GM12872 (cell line): ENCODE data around the gene ANXA1.

Source experiments
- TF ChIP-seq, protein P1 (sequence below): IDR thresholded peaks from 3 replicates; pipeline ENCODE4 v1.5.1; 2011; ENCODE audit warnings: low read depth, mild to moderate bottlenecking, low read length, moderate library complexity; ENCODE audit not compliant: insufficient read depth

The ANXA1 gene

DNA sequence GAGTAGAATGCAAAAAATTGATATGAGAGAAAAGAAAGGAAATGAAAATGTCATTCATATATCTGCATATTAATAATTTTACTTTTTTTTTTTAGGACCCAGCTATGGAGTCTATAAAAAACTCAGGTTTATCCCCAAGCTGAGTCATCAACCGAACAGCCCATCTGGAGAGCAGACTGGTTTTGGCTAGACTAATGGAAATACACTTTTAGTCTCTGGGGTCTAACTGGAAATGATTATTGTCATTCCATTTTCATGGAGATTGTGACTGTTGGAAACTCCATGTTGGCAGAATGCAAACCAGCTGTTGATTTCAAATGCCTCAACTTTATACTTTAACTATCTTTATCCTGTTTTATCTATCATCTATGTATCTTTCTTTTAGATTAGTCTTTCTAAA is 28.7 kb downstream of the ANXA1 start:
- TF ChIP-seq, protein P1, sequence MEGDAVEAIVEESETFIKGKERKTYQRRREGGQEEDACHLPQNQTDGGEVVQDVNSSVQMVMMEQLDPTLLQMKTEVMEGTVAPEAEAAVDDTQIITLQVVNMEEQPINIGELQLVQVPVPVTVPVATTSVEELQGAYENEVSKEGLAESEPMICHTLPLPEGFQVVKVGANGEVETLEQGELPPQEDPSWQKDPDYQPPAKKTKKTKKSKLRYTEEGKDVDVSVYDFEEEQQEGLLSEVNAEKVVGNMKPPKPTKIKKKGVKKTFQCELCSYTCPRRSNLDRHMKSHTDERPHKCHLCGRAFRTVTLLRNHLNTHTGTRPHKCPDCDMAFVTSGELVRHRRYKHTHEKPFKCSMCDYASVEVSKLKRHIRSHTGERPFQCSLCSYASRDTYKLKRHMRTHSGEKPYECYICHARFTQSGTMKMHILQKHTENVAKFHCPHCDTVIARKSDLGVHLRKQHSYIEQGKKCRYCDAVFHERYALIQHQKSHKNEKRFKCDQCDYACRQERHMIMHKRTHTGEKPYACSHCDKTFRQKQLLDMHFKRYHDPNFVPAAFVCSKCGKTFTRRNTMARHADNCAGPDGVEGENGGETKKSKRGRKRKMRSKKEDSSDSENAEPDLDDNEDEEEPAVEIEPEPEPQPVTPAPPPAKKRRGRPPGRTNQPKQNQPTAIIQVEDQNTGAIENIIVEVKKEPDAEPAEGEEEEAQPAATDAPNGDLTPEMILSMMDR, result no peak

DNA sequence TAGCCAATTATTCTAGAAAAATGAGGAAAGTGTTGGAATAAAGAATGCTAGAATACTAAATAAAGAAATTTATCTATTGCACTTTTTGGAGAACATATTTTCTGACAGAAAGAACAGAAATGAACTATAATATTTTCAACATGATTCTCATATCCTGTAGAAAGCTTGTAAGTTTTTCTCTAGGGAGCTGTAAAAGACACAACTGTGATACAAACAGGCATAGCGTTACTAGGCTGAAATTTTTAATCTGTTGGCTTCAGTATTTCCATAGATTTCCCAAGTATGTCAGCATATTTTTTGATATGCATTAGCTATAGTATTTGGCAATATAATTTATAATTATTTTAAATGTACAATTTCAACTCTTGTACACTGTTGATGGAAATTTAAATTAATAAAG is 31.3 kb downstream of the ANXA1 start:
- TF ChIP-seq, protein P1, result no peak

DNA sequence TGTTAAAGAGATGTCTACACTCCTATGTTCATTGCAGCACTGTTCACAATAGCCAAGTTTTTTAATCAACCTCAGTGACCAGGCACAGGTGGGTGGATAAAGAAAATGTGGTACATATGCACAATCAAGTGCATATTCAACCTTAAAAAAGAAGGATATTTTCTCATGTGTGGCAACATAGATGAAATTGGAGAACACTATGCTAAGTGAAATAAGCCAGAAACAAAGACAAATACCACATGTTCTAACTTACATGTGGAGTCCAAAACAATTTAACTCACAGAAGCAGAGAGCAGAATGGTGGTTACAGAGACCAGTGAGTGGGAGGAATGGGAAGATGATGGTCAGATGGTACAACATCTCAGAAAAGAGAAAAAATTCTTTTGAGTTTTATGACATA is 31.8 kb downstream of the ANXA1 start:
- TF ChIP-seq, protein P1, result no peak

DNA sequence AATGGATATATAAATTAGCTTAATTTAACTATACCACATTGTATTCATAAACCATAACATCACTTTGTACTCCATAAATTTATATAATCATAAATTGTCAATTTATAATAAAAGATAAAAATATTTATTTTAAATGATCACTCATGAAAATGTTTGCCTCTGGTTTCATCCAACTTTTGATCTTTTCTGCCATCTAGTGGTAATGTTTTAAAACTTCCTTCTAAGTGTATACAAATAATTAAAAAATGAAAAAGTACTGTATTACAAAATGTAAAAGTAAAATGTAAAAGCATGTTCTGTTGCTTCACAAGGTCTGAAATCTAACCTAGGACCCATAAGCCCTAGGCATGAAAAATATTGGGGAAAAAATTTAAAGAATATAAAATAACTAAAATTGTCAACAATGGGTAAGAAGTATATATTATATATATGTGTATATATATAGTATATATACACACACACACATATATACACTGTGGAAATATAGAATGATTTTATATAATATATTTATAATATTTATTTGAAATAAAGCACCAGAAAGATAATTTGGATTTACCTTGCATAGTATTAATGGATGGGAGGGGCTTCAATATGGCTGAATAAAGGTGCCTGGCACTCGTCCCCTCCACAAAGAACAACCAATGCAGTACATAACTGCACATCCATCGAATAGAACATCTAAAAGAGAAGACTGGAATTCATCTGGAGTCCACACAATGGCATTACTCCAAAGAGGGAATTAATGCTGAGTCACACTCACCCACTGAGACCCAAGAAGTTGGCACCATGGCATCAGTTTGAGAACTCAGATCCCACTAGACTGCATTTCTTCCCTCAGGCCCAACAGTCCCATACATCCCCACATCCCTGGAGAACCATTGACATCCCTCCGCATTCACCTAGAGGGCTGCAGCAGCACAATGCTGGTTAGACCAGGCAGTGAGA is 32.5 kb downstream of the ANXA1 start:
- TF ChIP-seq, protein P1, result peak; percentile 10; the same call in 1 of the 3 replicates

DNA sequence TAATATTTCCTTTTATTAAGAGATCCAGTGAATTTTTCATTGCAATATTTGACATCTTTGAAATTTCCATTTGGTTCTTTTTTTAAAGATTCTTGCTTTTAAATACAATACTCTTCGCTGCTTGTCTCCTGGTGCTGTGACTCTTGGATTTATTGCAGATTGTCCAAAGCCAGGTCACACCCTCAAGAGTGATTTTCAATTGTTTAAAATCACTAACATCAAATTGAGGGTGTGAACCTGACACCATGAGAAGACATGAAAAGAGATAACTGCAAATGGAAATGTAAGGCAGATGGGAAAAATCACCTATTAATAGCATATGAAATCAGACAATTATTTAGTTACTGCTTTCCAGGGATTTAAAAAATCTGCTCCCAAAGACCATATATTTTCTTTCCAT is 42.6 kb downstream of the ANXA1 start:
- TF ChIP-seq, protein P1, result no peak

DNA sequence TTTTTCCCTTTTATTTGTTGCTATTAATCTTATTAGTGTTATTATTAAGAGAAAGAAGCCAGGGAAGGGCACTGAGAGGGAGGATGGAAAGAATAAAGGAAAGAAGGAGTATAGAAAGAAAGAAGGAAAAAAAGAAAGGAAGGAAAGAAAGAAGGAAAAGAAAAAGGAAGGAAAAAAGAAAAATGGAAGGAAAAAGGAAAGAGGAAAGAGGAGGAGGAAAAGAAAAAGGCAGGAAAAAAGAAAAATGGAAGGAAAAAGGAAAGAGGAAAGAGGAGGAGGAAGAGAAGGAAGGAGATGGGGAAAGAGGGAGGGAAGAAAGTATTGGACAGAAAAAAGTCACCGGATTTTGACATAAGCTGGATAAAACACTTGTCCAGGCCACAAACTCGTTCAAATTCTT is 47.8 kb downstream of the ANXA1 start:
- TF ChIP-seq, protein P1, result no peak

DNA sequence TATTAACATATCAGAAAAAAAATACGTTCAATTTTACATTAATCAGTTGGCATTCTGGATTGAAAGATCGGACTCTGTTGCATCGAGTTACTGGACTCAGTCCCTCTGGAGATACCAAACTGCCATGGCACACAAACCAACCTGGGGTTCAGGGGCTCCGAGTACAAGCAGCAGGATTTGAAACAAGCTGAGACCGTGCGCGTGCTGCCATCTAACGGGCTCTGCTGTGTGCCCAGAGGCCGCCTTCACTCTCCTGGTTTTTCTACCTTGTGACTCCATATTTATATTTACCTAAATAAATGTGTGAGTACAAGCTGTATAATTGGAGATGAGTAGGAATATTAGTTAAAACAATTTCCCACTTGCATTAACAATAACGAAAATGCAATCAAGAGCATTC is 48.2 kb downstream of the ANXA1 start:
- TF ChIP-seq, protein P1, result no peak
